HEK293 (cell line): ENCODE measurements around the gene KIAA0232.
A peak's percentile ranks its signal among the peaks of the same experiment; 100 is the strongest.

Experiments used
- FEZF1 ChIP-seq: fragments of 450-650 bp; formaldehyde crosslinking; IDR thresholded peaks from 2 replicates; pipeline ENCODE4 v1.5.1; 2016; ENCODE audit warnings: missing biosample characterization, missing genetic modification characterization
- GLI2 ChIP-seq: fragments of 450-650 bp; formaldehyde crosslinking; IDR thresholded peaks from 2 replicates; pipeline ENCODE4; 2017; ENCODE audit warnings: missing biosample characterization, missing genetic modification characterization, low read depth, borderline replicate concordance
- GLI4 ChIP-seq: fragments of 450-650 bp; formaldehyde crosslinking; IDR thresholded peaks from 2 replicates; pipeline ENCODE4 v1.5.1; 2016; ENCODE audit warnings: missing biosample characterization, missing genetic modification characterization
- KLF9 ChIP-seq: fragments of 450-650 bp; formaldehyde crosslinking; IDR thresholded peaks from 2 replicates; pipeline ENCODE4 v1.5.1; 2016; ENCODE audit warnings: missing biosample characterization, missing genetic modification characterization, low read depth
- SALL2 ChIP-seq: fragments of 450-650 bp; formaldehyde crosslinking; IDR thresholded peaks from 2 replicates; pipeline ENCODE4 v1.5.0; 2017; ENCODE audit warnings: missing biosample characterization, mild to moderate bottlenecking, missing genetic modification characterization, borderline replicate concordance
- ZBTB1 ChIP-seq: fragments of 450-650 bp; formaldehyde crosslinking; IDR thresholded peaks from 2 replicates; pipeline ENCODE4 v1.5.1; 2016; ENCODE audit warnings: missing biosample characterization, missing genetic modification characterization
- ZBTB7A ChIP-seq: fragments of 450-650 bp; formaldehyde crosslinking; IDR thresholded peaks from 2 replicates; pipeline ENCODE4 v1.5.1; 2016; ENCODE audit warnings: low read depth, missing biosample characterization, missing genetic modification characterization
- ZIC2 ChIP-seq: fragments of 450-650 bp; formaldehyde crosslinking; IDR thresholded peaks from 2 replicates; pipeline ENCODE4 v1.5.1; 2016; ENCODE audit warnings: missing biosample characterization, missing genetic modification characterization
- ZNF155 ChIP-seq: fragments of 450-650 bp; formaldehyde crosslinking; IDR thresholded peaks from 2 replicates; pipeline ENCODE4 v1.5.1; 2016; ENCODE audit warnings: missing biosample characterization, missing genetic modification characterization
- ZNF184 ChIP-seq: fragments of 450-650 bp; IDR thresholded peaks from 2 replicates; pipeline ENCODE4 v1.5.1; 2018; ENCODE audit warnings: missing biosample characterization, mild to moderate bottlenecking, missing genetic modification characterization
- ZNF239 ChIP-seq: fragments of 450-650 bp; formaldehyde crosslinking; IDR thresholded peaks from 2 replicates; pipeline ENCODE4 v1.5.1; 2016; ENCODE audit warnings: missing biosample characterization, missing genetic modification characterization
- ZNF248 ChIP-seq: fragments of 450-650 bp; formaldehyde crosslinking; IDR thresholded peaks from 2 replicates; pipeline ENCODE4 v1.5.1; 2017; ENCODE audit warnings: missing biosample characterization, missing genetic modification characterization
- ZNF324 ChIP-seq: fragments of 450-650 bp; formaldehyde crosslinking; IDR thresholded peaks from 2 replicates; pipeline ENCODE4 v1.5.1; 2016; ENCODE audit warnings: missing biosample characterization, missing genetic modification characterization
- ZNF335 ChIP-seq: fragments of 450-650 bp; formaldehyde crosslinking; conservative IDR thresholded peaks from 2 replicates; pipeline ENCODE4 v1.5.1; 2016; ENCODE audit warnings: missing biosample characterization, missing genetic modification characterization
- ZNF341 ChIP-seq: fragments of 450-650 bp; formaldehyde crosslinking; IDR thresholded peaks from 2 replicates; pipeline ENCODE4; 2016; ENCODE audit warnings: low read depth, missing biosample characterization, missing genetic modification characterization
- ZNF530 ChIP-seq: fragments of 450-650 bp; formaldehyde crosslinking; IDR thresholded peaks from 2 replicates; pipeline ENCODE4 v1.5.1; 2016; ENCODE audit warnings: low read depth, missing biosample characterization, missing genetic modification characterization
- ZNF561 ChIP-seq: fragments of 450-650 bp; IDR thresholded peaks from 2 replicates; pipeline ENCODE4 v1.5.1; 2018; ENCODE audit warnings: missing biosample characterization, missing genetic modification characterization, borderline replicate concordance
- ZNF610 ChIP-seq: fragments of 450-650 bp; formaldehyde crosslinking; IDR thresholded peaks from 2 replicates; pipeline ENCODE4 v1.5.1; 2016; ENCODE audit warnings: missing biosample characterization, missing genetic modification characterization, borderline replicate concordance
- ZNF626 ChIP-seq: fragments of 450-650 bp; sonication (Bioruptor Pico); formaldehyde crosslinking; IDR thresholded peaks from 2 replicates; pipeline ENCODE4 v1.5.1; 2018; ENCODE audit warnings: missing biosample characterization, missing genetic modification characterization, inconsistent platforms
- ZNF629 ChIP-seq: fragments of 450-650 bp; formaldehyde crosslinking; IDR thresholded peaks from 2 replicates; pipeline ENCODE4 v1.5.1; 2017; ENCODE audit warnings: missing biosample characterization, missing genetic modification characterization
- ZNF658 ChIP-seq: fragments of 450-650 bp; formaldehyde crosslinking; IDR thresholded peaks from 2 replicates; pipeline ENCODE4; 2016; ENCODE audit warnings: missing biosample characterization, missing genetic modification characterization
- ZNF670 ChIP-seq: fragments of 450-650 bp; formaldehyde crosslinking; IDR thresholded peaks from 2 replicates; pipeline ENCODE4 v1.5.1; 2016; ENCODE audit warnings: missing biosample characterization, missing genetic modification characterization, low read depth
- ZNF677 ChIP-seq: fragments of 450-650 bp; IDR thresholded peaks from 2 replicates; pipeline ENCODE4 v1.5.0; 2018; ENCODE audit warnings: missing biosample characterization, mild to moderate bottlenecking, missing genetic modification characterization, moderate library complexity
- ZNF747 ChIP-seq: fragments of 450-650 bp; formaldehyde crosslinking; IDR thresholded peaks from 2 replicates; pipeline ENCODE4 v1.5.1; 2016; ENCODE audit warnings: missing biosample characterization, missing genetic modification characterization
- ZNF792 ChIP-seq: fragments of 450-650 bp; formaldehyde crosslinking; IDR thresholded peaks from 2 replicates; pipeline ENCODE4 v1.5.1; 2016; ENCODE audit warnings: missing biosample characterization, missing genetic modification characterization
- ZNF843 ChIP-seq: fragments of 450-650 bp; formaldehyde crosslinking; IDR thresholded peaks from 2 replicates; pipeline ENCODE4 v1.5.1; 2016; ENCODE audit warnings: missing biosample characterization, missing genetic modification characterization
- TF ChIP-seq, protein P1 (sequence below): fragments of 450-650 bp; formaldehyde crosslinking; IDR thresholded peaks from 2 replicates; pipeline ENCODE4 v1.5.1; 2016; ENCODE audit warnings: missing biosample characterization, missing genetic modification characterization
- TF ChIP-seq, protein P2 (sequence below): fragments of 450-650 bp; formaldehyde crosslinking; IDR thresholded peaks from 2 replicates; pipeline ENCODE4 v1.5.1; 2016; ENCODE audit warnings: missing biosample characterization, missing genetic modification characterization, borderline replicate concordance
- TF ChIP-seq, protein P3 (sequence below): fragments of 450-650 bp; formaldehyde crosslinking; IDR thresholded peaks from 2 replicates; pipeline ENCODE4 v1.5.1; 2016; ENCODE audit warnings: missing biosample characterization, missing genetic modification characterization, borderline replicate concordance

The KIAA0232 gene

DNA sequence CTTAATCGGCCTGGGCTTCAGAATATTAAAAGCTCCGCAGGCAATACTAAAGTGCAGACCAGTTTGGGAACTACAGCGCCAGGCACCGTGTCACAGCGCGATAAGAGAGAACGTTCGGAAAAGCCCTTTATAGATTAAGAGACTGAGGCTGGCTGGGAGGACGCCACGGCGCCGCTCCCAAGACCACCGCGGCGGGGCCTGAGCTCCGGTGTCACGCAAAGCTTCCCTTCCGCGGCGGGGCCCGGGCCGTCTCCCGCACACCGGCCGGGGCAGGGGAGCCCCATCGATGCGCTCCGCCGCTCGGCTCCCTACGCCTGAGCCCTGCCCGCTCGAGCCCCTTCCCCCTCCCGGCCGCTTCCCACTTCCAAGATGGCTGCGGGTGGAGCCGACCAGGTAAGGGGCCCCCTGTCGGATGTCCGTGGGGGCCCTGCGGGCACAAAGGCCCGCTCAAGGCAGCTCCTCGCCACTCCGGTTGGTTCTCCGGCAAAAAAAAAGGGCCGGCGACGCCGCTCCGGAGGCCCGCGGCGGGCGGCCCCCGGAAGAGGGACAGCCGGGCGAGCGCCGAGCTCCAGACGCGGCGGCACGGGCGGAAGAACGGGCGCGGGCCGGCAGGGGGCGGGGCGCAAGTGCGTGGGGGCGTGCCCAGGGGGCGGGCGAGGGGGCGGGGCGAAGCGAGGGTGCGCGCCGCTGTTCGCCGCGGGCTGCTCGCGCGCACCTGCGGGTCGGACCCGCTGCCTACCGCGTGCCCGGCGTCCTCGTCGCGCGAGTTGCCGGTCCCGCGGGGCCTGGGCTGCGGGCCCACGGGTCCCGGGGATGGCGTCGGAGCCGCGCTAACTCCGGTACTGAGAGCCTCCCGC is 126.8 kb downstream of the KIAA0232 start, which contains the start of gene TBC1D14 (continued):
- TF ChIP-seq, protein P1, sequence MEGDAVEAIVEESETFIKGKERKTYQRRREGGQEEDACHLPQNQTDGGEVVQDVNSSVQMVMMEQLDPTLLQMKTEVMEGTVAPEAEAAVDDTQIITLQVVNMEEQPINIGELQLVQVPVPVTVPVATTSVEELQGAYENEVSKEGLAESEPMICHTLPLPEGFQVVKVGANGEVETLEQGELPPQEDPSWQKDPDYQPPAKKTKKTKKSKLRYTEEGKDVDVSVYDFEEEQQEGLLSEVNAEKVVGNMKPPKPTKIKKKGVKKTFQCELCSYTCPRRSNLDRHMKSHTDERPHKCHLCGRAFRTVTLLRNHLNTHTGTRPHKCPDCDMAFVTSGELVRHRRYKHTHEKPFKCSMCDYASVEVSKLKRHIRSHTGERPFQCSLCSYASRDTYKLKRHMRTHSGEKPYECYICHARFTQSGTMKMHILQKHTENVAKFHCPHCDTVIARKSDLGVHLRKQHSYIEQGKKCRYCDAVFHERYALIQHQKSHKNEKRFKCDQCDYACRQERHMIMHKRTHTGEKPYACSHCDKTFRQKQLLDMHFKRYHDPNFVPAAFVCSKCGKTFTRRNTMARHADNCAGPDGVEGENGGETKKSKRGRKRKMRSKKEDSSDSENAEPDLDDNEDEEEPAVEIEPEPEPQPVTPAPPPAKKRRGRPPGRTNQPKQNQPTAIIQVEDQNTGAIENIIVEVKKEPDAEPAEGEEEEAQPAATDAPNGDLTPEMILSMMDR (tag by site-specific recombination): peak; percentile 50; the same call in 1 of the 2 replicates
- TF ChIP-seq, protein P2, sequence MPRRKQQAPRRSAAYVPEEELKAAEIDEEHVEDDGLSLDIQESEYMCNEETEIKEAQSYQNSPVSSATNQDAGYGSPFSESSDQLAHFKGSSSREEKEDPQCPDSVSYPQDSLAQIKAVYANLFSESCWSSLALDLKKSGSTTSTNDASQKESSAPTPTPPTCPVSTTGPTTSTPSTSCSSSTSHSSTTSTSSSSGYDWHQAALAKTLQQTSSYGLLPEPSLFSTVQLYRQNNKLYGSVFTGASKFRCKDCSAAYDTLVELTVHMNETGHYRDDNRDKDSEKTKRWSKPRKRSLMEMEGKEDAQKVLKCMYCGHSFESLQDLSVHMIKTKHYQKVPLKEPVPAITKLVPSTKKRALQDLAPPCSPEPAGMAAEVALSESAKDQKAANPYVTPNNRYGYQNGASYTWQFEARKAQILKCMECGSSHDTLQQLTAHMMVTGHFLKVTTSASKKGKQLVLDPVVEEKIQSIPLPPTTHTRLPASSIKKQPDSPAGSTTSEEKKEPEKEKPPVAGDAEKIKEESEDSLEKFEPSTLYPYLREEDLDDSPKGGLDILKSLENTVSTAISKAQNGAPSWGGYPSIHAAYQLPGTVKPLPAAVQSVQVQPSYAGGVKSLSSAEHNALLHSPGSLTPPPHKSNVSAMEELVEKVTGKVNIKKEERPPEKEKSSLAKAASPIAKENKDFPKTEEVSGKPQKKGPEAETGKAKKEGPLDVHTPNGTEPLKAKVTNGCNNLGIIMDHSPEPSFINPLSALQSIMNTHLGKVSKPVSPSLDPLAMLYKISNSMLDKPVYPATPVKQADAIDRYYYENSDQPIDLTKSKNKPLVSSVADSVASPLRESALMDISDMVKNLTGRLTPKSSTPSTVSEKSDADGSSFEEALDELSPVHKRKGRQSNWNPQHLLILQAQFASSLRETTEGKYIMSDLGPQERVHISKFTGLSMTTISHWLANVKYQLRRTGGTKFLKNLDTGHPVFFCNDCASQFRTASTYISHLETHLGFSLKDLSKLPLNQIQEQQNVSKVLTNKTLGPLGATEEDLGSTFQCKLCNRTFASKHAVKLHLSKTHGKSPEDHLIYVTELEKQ (tag by site-specific recombination): no peak
- TF ChIP-seq ZNF341 (tag by site-specific recombination): 0 out of 2 replicates have a peak, but pooled peaks have one; percentile 39
- TF ChIP-seq KLF9 (tag by site-specific recombination): peak; percentile 40; the same call in 1 of the 2 replicates
- no peak for TF ChIP-seq GLI2 (tag by site-specific recombination)
- TF ChIP-seq ZNF658: no peak
- TF ChIP-seq ZNF248 (tag by site-specific recombination): no peak
- TF ChIP-seq ZNF530 (tag by site-specific recombination): no peak
- TF ChIP-seq ZNF155 (tag by site-specific recombination): no peak
- TF ChIP-seq ZNF629 (tag by site-specific recombination): peak; percentile 41; the same call in 1 of the 2 replicates
- TF ChIP-seq ZNF239: no peak
- 0 out of 2 replicates have a peak, but pooled peaks have one; percentile 40 for TF ChIP-seq ZNF610 (tag by site-specific recombination)
- TF ChIP-seq GLI4 (tag by site-specific recombination): no peak
- peak; percentile 80 for TF ChIP-seq ZNF335 (tag by site-specific recombination)
- no peak for TF ChIP-seq ZNF626 (tag by site-specific recombination)
- peak; percentile 16; the same call in 1 of the 2 replicates for TF ChIP-seq ZNF184
- no peak for TF ChIP-seq ZNF792
- TF ChIP-seq ZNF561 (tag by site-specific recombination): peak; percentile 53; the same call in 1 of the 2 replicates
- TF ChIP-seq, protein P3, sequence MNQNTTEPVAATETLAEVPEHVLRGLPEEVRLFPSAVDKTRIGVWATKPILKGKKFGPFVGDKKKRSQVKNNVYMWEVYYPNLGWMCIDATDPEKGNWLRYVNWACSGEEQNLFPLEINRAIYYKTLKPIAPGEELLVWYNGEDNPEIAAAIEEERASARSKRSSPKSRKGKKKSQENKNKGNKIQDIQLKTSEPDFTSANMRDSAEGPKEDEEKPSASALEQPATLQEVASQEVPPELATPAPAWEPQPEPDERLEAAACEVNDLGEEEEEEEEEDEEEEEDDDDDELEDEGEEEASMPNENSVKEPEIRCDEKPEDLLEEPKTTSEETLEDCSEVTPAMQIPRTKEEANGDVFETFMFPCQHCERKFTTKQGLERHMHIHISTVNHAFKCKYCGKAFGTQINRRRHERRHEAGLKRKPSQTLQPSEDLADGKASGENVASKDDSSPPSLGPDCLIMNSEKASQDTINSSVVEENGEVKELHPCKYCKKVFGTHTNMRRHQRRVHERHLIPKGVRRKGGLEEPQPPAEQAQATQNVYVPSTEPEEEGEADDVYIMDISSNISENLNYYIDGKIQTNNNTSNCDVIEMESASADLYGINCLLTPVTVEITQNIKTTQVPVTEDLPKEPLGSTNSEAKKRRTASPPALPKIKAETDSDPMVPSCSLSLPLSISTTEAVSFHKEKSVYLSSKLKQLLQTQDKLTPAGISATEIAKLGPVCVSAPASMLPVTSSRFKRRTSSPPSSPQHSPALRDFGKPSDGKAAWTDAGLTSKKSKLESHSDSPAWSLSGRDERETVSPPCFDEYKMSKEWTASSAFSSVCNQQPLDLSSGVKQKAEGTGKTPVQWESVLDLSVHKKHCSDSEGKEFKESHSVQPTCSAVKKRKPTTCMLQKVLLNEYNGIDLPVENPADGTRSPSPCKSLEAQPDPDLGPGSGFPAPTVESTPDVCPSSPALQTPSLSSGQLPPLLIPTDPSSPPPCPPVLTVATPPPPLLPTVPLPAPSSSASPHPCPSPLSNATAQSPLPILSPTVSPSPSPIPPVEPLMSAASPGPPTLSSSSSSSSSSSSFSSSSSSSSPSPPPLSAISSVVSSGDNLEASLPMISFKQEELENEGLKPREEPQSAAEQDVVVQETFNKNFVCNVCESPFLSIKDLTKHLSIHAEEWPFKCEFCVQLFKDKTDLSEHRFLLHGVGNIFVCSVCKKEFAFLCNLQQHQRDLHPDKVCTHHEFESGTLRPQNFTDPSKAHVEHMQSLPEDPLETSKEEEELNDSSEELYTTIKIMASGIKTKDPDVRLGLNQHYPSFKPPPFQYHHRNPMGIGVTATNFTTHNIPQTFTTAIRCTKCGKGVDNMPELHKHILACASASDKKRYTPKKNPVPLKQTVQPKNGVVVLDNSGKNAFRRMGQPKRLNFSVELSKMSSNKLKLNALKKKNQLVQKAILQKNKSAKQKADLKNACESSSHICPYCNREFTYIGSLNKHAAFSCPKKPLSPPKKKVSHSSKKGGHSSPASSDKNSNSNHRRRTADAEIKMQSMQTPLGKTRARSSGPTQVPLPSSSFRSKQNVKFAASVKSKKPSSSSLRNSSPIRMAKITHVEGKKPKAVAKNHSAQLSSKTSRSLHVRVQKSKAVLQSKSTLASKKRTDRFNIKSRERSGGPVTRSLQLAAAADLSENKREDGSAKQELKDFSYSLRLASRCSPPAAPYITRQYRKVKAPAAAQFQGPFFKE: no peak
- no peak for TF ChIP-seq ZNF747 (tag by site-specific recombination)
- no peak for TF ChIP-seq ZNF843 (tag by site-specific recombination)
- no peak for TF ChIP-seq SALL2 (tag by site-specific recombination)
- TF ChIP-seq ZNF677: no peak
- no peak for TF ChIP-seq FEZF1
- TF ChIP-seq ZNF670 (tag by site-specific recombination): no peak
- TF ChIP-seq ZBTB1 (tag by site-specific recombination): peak; percentile 86
- peak; percentile 68; the same call in 1 of the 2 replicates for TF ChIP-seq ZBTB7A
- 0 out of 2 replicates have a peak, but pooled peaks have one; percentile 27 for TF ChIP-seq ZNF324 (tag by site-specific recombination)
- TF ChIP-seq ZIC2 (tag by site-specific recombination): no peak
